ENCODE results near the gene SLIT1. TPM values are rescaled to one million over a fixed set of nuclear protein-coding genes. Genes with fewer than 3 reads are reported as not detected.
A peak's percentile ranks its signal among the peaks of the same experiment; 100 is the strongest.

SLIT1 gene
- total RNA-seq, 1 experiment from 2014 or later = 0.41 TPM

DNA sequence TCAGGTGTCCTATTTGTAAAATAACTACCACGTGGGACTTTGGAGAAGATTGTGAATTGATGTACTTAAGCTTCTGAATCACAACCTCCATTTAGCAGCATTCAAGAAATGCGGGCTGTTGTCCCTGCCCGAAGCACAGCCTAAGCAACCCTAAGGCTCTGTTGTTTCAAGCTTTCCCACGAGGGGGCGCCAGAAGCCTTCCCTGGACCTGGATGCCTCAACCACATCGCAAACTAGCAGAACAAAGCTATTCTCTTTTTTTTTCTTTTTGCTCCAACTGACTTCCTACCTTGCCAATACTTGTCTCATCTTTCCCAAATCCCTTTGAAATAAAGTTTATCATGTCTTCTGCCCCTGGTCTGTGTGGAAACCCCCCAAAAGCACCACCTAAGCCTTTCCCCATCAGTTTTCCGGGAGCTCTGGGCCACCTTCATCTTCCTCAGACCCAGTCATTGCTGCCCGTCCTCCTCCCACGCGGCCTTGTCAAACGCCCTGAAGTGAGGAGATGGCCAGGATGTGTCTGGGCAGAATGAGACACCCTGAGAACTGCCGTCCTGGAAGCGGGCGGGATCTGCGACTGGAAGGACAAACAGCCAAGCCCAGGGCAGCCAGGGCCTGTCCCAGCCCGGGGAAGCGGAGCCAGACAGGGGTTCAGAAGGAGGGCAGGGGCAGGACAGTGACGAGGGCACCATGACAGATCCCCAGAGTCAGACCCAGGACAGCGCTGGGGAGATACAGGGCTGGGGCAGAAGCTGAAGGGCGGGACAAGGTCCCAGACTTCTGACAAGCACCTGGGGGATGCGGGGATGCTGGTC, 112.7 kb downstream of the SLIT1 start:
- Histone ChIP-seq H3K36me3 (ENCODE audit: control insufficient read depth, insufficient read depth, low read length) (no peaks in the 10 kb centered on the region), H3K4me1 (no peaks in the 10 kb centered on the region), H3K9me3 (no peaks in the 10 kb centered on the region), H3K27me3 (replicated peaks; ENCODE audit: control insufficient read depth, insufficient read depth, low read length) (peaks cover 2% of the 10 kb centered on the region), H3K4me3 (ENCODE audit: low read depth, low read length) (no peak overlapping the region)
- ChIA-PET CTCF (interaction anchor here (0.6 to 3.1 kb wide), 22 partner anchors 9 to 283 kb away, joined by 3 to 65 read pairs (median 4); no protein-coding TSS in a partner anchor), POLR2A (no interaction called here)
- H3K27me3 Mint-ChIP-seq (ENCODE audit: insufficient read depth, unreplicated experiment) = peaks cover 18% of the 10 kb centered on the region
- intact Hi-C loops (cut with micrococcal nuclease; ENCODE audit: unreplicated experiment) = loop anchor here (1.0 to 5.0 kb wide), 4 partner anchors 44 to 159 kb away; no protein-coding TSS in a partner anchor
- H3K36me3 Mint-ChIP-seq (ENCODE audit: insufficient read depth, unreplicated experiment) = no peaks in the 10 kb centered on the region
- H3K4me1 Mint-ChIP-seq (ENCODE audit: low read depth, unreplicated experiment) = no peaks in the 10 kb centered on the region
- H3K9me3 Mint-ChIP-seq (ENCODE audit: unreplicated experiment) = no peaks in the 10 kb centered on the region
- H3K27ac Mint-ChIP-seq (ENCODE audit: unreplicated experiment) = no peak overlapping the region
- TF ChIP-seq, protein P1, sequence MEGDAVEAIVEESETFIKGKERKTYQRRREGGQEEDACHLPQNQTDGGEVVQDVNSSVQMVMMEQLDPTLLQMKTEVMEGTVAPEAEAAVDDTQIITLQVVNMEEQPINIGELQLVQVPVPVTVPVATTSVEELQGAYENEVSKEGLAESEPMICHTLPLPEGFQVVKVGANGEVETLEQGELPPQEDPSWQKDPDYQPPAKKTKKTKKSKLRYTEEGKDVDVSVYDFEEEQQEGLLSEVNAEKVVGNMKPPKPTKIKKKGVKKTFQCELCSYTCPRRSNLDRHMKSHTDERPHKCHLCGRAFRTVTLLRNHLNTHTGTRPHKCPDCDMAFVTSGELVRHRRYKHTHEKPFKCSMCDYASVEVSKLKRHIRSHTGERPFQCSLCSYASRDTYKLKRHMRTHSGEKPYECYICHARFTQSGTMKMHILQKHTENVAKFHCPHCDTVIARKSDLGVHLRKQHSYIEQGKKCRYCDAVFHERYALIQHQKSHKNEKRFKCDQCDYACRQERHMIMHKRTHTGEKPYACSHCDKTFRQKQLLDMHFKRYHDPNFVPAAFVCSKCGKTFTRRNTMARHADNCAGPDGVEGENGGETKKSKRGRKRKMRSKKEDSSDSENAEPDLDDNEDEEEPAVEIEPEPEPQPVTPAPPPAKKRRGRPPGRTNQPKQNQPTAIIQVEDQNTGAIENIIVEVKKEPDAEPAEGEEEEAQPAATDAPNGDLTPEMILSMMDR (IDR thresholded peaks at IDR 0.05; ENCODE audit: insufficient read depth in 1 of 2, low read depth in 1 of 2, low read length in 1 of 2, severe bottlenecking in 1 of 2, unreplicated experiment in 1 of 2) = peak; percentile 92 to 95
- DNase-seq = peak; percentile 78 to 88
- no TSS peak for BruUV-seq (replicated peaks)
- H3K4me3 Mint-ChIP-seq (ENCODE audit: unreplicated experiment) = no peak overlapping the region

DNA sequence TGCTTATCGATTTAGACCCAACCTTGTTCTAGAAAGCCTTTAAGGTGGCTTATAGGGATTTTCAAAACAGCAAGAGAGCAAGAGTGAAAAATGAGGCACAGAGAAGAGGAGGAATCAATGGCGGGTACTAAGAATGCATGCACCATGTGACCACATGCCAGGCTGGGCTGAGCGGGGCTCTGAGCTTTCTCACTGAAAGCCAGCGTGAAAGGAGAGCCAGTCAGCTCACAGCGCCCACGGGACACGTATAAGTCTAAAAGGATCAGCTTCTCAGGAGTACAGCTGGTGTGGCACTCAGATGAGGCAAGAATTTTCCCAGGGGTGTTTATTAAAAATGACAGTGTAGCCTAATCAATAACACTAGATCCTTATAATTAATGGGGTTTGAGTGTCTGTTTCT, 114.3 kb downstream of the SLIT1 start:
- H3K4me3 ChIP-seq (ENCODE audit: low read depth, low read length) = no peak overlapping the region
- H3K9me3 ChIP-seq = no peaks in the 10 kb centered on the region
- H3K9me3 Mint-ChIP-seq (ENCODE audit: unreplicated experiment) = no peaks in the 10 kb centered on the region
- POLR2A ChIA-PET = no interaction called here
- CTCF ChIA-PET = interaction anchor here (1.9 to 3.1 kb wide), 2 partner anchors 138 to 150 kb away, joined by 4 to 65 read pairs; no protein-coding TSS in a partner anchor
- H3K36me3 Mint-ChIP-seq (ENCODE audit: insufficient read depth, unreplicated experiment) = no peaks in the 10 kb centered on the region
- no peaks in the 10 kb centered on the region for H3K4me1 ChIP-seq
- H3K36me3 ChIP-seq (ENCODE audit: control insufficient read depth, insufficient read depth, low read length) = no peaks in the 10 kb centered on the region
- H3K4me3 Mint-ChIP-seq (ENCODE audit: unreplicated experiment) = no peak overlapping the region
- peaks cover 13% of the 10 kb centered on the region for H3K27me3 Mint-ChIP-seq (ENCODE audit: insufficient read depth, unreplicated experiment)
- TF ChIP-seq, protein P1 (IDR thresholded peaks at IDR 0.05; ENCODE audit: insufficient read depth in 1 of 2, low read depth in 1 of 2, low read length in 1 of 2, severe bottlenecking in 1 of 2, unreplicated experiment in 1 of 2) = no peak
- H3K4me1 Mint-ChIP-seq (ENCODE audit: low read depth, unreplicated experiment) = no peaks in the 10 kb centered on the region
- H3K27me3 ChIP-seq (replicated peaks; ENCODE audit: control insufficient read depth, insufficient read depth, low read length) = peaks cover 2% of the 10 kb centered on the region
- no peak overlapping the region for H3K27ac Mint-ChIP-seq (ENCODE audit: unreplicated experiment)
- no peak for DNase-seq
- BruUV-seq (replicated peaks) = no TSS peak
- intact Hi-C loops (cut with micrococcal nuclease; ENCODE audit: unreplicated experiment) = loop anchor here (5.0 kb wide), 2 partner anchors 126 to 161 kb away; no protein-coding TSS in a partner anchor

DNA sequence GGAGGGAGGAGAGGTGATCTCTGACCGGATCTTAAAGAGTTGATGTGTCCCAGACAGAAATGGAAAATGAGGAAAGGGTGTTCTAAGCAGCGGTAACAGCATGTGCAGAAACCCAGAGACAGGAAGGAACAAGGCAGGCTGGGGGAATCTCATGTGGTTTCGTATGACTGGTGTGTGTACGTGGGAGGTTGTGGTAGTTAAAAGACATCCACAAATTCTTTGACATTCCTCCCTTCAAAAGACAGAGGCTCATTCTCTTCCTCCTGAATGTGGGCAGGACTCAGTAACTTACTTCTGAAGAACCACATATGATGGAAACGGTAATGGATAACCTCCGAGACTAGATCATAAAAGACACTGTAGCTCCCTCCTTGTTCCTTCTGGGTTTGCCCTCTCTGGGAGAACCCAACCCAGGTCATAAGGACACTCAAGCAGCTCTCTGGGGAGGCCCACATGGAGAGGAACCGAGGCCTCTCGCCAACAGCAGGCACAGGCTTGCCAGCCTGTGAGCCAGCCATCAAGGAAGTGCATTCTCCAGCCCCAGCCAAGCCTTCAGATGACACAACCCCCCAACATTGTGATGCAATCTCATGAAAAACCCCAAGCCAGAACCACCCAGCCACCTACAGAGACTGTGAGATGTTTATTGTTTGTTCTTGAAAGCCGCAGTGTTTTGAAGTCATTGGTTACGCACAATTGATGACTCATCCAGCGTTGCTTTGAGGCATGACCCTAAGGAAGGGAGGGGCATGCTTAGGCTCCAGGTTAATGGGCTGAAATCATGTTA, 116.0 kb downstream of the SLIT1 start:
- Histone ChIP-seq H3K27me3 (replicated peaks; ENCODE audit: control insufficient read depth, insufficient read depth, low read length) (peaks cover 2% of the 10 kb centered on the region), H3K36me3 (ENCODE audit: control insufficient read depth, insufficient read depth, low read length) (no peaks in the 10 kb centered on the region), H3K4me1 (no peaks in the 10 kb centered on the region), H3K9me3 (no peaks in the 10 kb centered on the region), H3K4me3 (ENCODE audit: low read depth, low read length) (no peak overlapping the region)
- TF ChIP-seq, protein P1 (IDR thresholded peaks at IDR 0.05; ENCODE audit: insufficient read depth in 1 of 2, low read depth in 1 of 2, low read length in 1 of 2, severe bottlenecking in 1 of 2, unreplicated experiment in 1 of 2) = no peak
- peak in 1 of 2 experiments; percentile 38 for DNase-seq
- POLR2A ChIA-PET = no interaction called here
- H3K36me3 Mint-ChIP-seq (ENCODE audit: insufficient read depth, unreplicated experiment) = no peaks in the 10 kb centered on the region
- no peaks in the 10 kb centered on the region for H3K4me1 Mint-ChIP-seq (ENCODE audit: low read depth, unreplicated experiment)
- no peak overlapping the region for H3K4me3 Mint-ChIP-seq (ENCODE audit: unreplicated experiment)
- intact Hi-C loops (cut with micrococcal nuclease; ENCODE audit: unreplicated experiment) = loop anchor here (5.0 kb wide), 2 partner anchors 128 to 163 kb away; no protein-coding TSS in a partner anchor
- BruUV-seq (replicated peaks) = no TSS peak
- H3K9me3 Mint-ChIP-seq (ENCODE audit: unreplicated experiment) = no peaks in the 10 kb centered on the region
- peaks cover 11% of the 10 kb centered on the region for H3K27me3 Mint-ChIP-seq (ENCODE audit: insufficient read depth, unreplicated experiment)
- H3K27ac Mint-ChIP-seq (ENCODE audit: unreplicated experiment) = no peak overlapping the region
- CTCF ChIA-PET = interaction anchor here (1.1 kb wide), 1 partner anchor 164 kb away, joined by 4 read pairs; no protein-coding TSS in a partner anchor

Measured in Caco-2 (cell line).